ENCODE results near the gene ECE1. TPM values are rescaled to one million over a fixed set of nuclear protein-coding genes. Genes with fewer than 3 reads are reported as not detected.

ECE1 gene
- total and polyA plus RNA-seq, 3 experiments from 2014 or later = 41.5 to 88.4 (median 78.2) TPM

DNA sequence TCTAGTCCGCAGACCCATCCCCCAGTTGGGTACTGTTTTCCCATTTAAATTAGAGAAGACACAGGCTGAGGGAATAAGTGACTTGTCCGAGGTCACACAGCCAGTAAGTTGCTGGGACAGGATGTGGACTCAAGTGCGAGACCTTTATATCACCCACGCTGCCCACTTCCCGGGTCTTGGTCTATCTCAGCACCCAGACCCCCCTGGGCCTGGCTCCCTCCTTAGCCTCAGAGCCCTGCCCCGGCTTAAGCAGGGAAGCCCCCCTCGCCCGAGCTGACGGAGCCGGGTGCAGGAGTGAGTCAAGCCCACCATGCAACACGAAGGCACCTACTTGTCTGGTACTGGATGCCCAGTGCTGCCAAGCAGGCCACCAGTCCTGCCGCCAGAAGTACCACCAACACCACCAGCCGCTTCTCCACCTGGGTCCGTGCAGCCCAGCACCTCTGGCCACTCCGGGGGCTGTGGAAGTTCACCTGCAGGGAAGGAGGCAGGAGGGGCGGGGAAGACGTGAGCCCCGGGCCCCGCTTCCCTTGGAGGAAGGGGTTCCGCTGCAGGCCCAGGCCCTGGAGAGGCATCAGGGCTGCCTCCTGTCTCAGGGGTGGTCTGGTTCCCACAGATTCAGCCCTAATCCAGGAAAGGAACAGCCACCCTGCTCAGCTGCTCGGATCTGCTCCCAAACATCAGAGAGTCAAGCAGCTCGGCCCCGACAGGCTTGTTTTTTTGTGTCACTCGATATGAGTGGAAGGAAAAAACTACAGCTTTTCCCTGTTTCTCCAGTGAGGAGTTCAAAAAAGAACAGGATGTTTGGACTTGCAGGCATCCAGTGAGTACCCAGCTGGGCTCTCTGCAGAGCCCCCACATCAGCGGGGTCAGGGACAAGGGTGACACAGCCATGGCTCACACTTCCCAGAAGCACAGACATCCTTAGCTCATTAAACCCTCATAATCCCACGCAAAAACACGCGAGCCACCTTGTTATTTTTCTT, 11.1 kb downstream of the ECE1 start:
- Mint-ChIP-seq H3K36me3 (peaks cover 6 to 43% (median 9%) of the 10 kb centered on the region in 3 donors), H3K4me3 (peak overlapping the region; percentile 50 to 84 (median 73)), H3K27ac (peak overlapping the region; percentile 66 to 97 (median 94)), H3K9me3 (no peaks in the 10 kb centered on the region), H3K4me1 (peaks cover 42 to 62% (median 49%) of the 10 kb centered on the region in 3 donors), H3K27me3 (no peaks in the 10 kb centered on the region)
- ChIA-PET CTCF (interaction anchor here (0.9 to 3.0 kb wide), 8 partner anchors 9 to 89 kb away, joined by 3 to 41 read pairs (median 6); partner anchors contain the start of gene ECE1), POLR2A (interaction anchor here (1.2 to 3.0 kb wide), 3 partner anchors 8 to 56 kb away, joined by 4 to 22 read pairs (median 6); no protein-coding TSS in a partner anchor)
- peak in 3 of 5 donors; percentile 17 to 60 (median 34) for DNase-seq
- no peaks in the 10 kb centered on the region for H3K9me3 ChIP-seq (ENCODE audit: low read length)
- no peaks in the 10 kb centered on the region for H3K27me3 ChIP-seq (ENCODE audit: insufficient read depth, low read length, poor library complexity, severe bottlenecking)
- peak overlapping the region; percentile 33 for H3K4me3 ChIP-seq (ENCODE audit: low read length)
- no peak overlapping the region for H3K27ac ChIP-seq (ENCODE audit: low read depth, low read length)
- H3K4me1 ChIP-seq (ENCODE audit: insufficient read depth, low read length) = peaks cover 33% of the 10 kb centered on the region
- H3K36me3 ChIP-seq (ENCODE audit: insufficient read depth, low read length) = no peaks in the 10 kb centered on the region

GRCh38 chr1:21278208-21278859, 11.9 kb downstream of the ECE1 start:
- Mint-ChIP-seq H3K36me3 (peaks cover 6 to 44% (median 9%) of the 10 kb centered on the region in 3 donors), H3K27ac (peak overlapping the region in 7 of 8 donors; percentile 30 to 93 (median 80)), H3K9me3 (no peaks in the 10 kb centered on the region), H3K4me1 (peaks cover 41 to 56% (median 52%) of the 10 kb centered on the region in 3 donors), H3K27me3 (no peaks in the 10 kb centered on the region), H3K4me3 (peak overlapping the region in 2 of 7 donors; percentile 50 to 53)
- H3K9me3 ChIP-seq (ENCODE audit: low read length) = no peaks in the 10 kb centered on the region
- H3K27me3 ChIP-seq (ENCODE audit: insufficient read depth, low read length, poor library complexity, severe bottlenecking) = no peaks in the 10 kb centered on the region
- no peak for DNase-seq
- H3K36me3 ChIP-seq (ENCODE audit: insufficient read depth, low read length) = no peaks in the 10 kb centered on the region
- no peak overlapping the region for H3K27ac ChIP-seq (ENCODE audit: low read depth, low read length)
- peaks cover 28% of the 10 kb centered on the region for H3K4me1 ChIP-seq (ENCODE audit: insufficient read depth, low read length)
- H3K4me3 ChIP-seq (ENCODE audit: low read length) = no peak overlapping the region
- POLR2A ChIA-PET = interaction anchor here (3.0 kb wide), 1 partner anchor 16 kb away, joined by 22 read pairs; no protein-coding TSS in a partner anchor
- CTCF ChIA-PET = interaction anchor here (2.1 to 3.0 kb wide), 3 partner anchors 8 to 90 kb away, joined by 7 to 41 read pairs (median 11); no protein-coding TSS in a partner anchor

- Histone ChIP-seq H3K27me3 (ENCODE audit: insufficient read depth, low read length, poor library complexity, severe bottlenecking) (no peaks in the 10 kb centered on the region), H3K9me3 (ENCODE audit: low read length) (no peaks in the 10 kb centered on the region), H3K36me3 (ENCODE audit: insufficient read depth, low read length) (no peaks in the 10 kb centered on the region), H3K27ac (ENCODE audit: low read depth, low read length) (no peak overlapping the region), H3K4me1 (ENCODE audit: insufficient read depth, low read length) (peaks cover 28% of the 10 kb centered on the region), H3K4me3 (ENCODE audit: low read length) (no peak overlapping the region)
- DNase-seq = no peak
- Mint-ChIP-seq H3K27me3 (no peaks in the 10 kb centered on the region), H3K36me3 (peaks cover 6 to 52% (median 10%) of the 10 kb centered on the region in 3 donors), H3K4me1 (peaks cover 38 to 52% (median 51%) of the 10 kb centered on the region in 3 donors), H3K9me3 (no peaks in the 10 kb centered on the region), H3K4me3 (no peak overlapping the region), H3K27ac (peak overlapping the region in 6 of 8 donors; percentile 19 to 93 (median 60))
- ChIA-PET CTCF (interaction anchor here (1.2 to 2.6 kb wide), 3 partner anchors 19 to 91 kb away, joined by 4 to 11 read pairs (median 5); no protein-coding TSS in a partner anchor), POLR2A (no interaction called here)
Measured at GRCh38 chr1:21277180-21277579, 13.1 kb downstream of the ECE1 start.

DNA sequence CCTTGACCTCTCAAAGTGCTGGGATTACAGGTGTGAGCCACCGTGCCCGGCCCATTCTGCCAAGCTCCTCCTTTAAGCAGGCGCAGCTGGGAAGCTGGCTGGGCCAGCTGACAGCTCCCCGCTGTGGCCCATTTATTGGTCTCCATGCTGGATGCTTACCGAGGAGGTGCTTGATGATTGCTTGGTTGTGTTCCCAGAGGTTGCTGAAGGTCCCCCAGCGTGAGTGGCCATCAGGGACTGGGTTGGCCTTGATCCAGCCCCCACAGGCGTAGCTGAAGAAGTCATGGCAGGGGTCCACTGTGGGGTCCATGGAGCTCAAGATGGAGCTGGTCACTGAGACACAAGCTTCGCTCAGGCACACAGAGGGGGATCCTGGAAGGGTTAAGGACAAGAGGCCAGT, 17.7 kb downstream of the ECE1 start:
- DNase-seq = no peak
- peaks cover 11 to 87% (median 23%) of the 10 kb centered on the region in 3 donors for H3K36me3 Mint-ChIP-seq
- ChIA-PET CTCF (interaction anchor here (1.0 to 7.2 kb wide), 7 partner anchors 11 to 94 kb away, joined by 3 to 76 read pairs (median 4); no protein-coding TSS in a partner anchor), POLR2A (no interaction called here)
- peak overlapping the region in 1 of 7 donors; percentile 72 for H3K4me3 Mint-ChIP-seq
- peak overlapping the region in 3 of 8 donors; percentile 64 to 77 (median 75) for H3K27ac Mint-ChIP-seq
- H3K27ac ChIP-seq (ENCODE audit: low read depth, low read length) = no peak overlapping the region
- no peaks in the 10 kb centered on the region for H3K9me3 ChIP-seq (ENCODE audit: low read length)
- no peaks in the 10 kb centered on the region for H3K27me3 ChIP-seq (ENCODE audit: insufficient read depth, low read length, poor library complexity, severe bottlenecking)
- H3K36me3 ChIP-seq (ENCODE audit: insufficient read depth, low read length) = peaks cover 27% of the 10 kb centered on the region
- no peak overlapping the region for H3K4me3 ChIP-seq (ENCODE audit: low read length)
- H3K4me1 ChIP-seq (ENCODE audit: insufficient read depth, low read length) = peaks cover 14% of the 10 kb centered on the region
- H3K27me3 Mint-ChIP-seq = no peaks in the 10 kb centered on the region
- no peaks in the 10 kb centered on the region for H3K9me3 Mint-ChIP-seq
- H3K4me1 Mint-ChIP-seq = peaks cover 15 to 39% (median 31%) of the 10 kb centered on the region in 3 donors

- H3K36me3 ChIP-seq (ENCODE audit: insufficient read depth, low read length) = peaks cover 29% of the 10 kb centered on the region
- no peak for DNase-seq
Measured at GRCh38 chr1:21271550-21271949, 18.7 kb downstream of the ECE1 start.

GRCh38 chr1:21270086-21270689, 20.1 kb downstream of the ECE1 start:
- H3K27me3 ChIP-seq (ENCODE audit: insufficient read depth, low read length, poor library complexity, severe bottlenecking) = no peaks in the 10 kb centered on the region
- Mint-ChIP-seq H3K4me1 (peaks cover 9 to 39% (median 31%) of the 10 kb centered on the region in 3 donors), H3K27me3 (no peaks in the 10 kb centered on the region), H3K36me3 (peaks cover 14 to 87% (median 24%) of the 10 kb centered on the region in 3 donors), H3K27ac (peak overlapping the region; percentile 19 to 94 (median 71)), H3K9me3 (no peaks in the 10 kb centered on the region), H3K4me3 (peak overlapping the region in 1 of 7 donors; percentile 70)
- H3K27ac ChIP-seq (ENCODE audit: low read depth, low read length) = no peak overlapping the region
- no peak overlapping the region for H3K4me3 ChIP-seq (ENCODE audit: low read length)
- no peaks in the 10 kb centered on the region for H3K9me3 ChIP-seq (ENCODE audit: low read length)
- H3K4me1 ChIP-seq (ENCODE audit: insufficient read depth, low read length) = peaks cover 19% of the 10 kb centered on the region
- peaks cover 29% of the 10 kb centered on the region for H3K36me3 ChIP-seq (ENCODE audit: insufficient read depth, low read length)
- peak; percentile 65 to 84 (median 73) for DNase-seq
- CTCF ChIA-PET = interaction anchor here (0.6 to 7.2 kb wide), 37 partner anchors 8 to 1199 kb away, joined by 3 to 76 read pairs (median 5); no protein-coding TSS in a partner anchor
- POLR2A ChIA-PET = interaction anchor here (0.5 to 1.4 kb wide), 7 partner anchors 10 to 84 kb away, joined by 3 to 6 read pairs (median 3); no protein-coding TSS in a partner anchor

More at GRCh38 chr1:21271550-21271949, 18.7 kb downstream of the ECE1 start:
- Mint-ChIP-seq H3K4me1 (peaks cover 11 to 39% (median 31%) of the 10 kb centered on the region in 3 donors), H3K27me3 (no peaks in the 10 kb centered on the region), H3K4me3 (no peak overlapping the region), H3K27ac (peak overlapping the region in 6 of 8 donors; percentile 19 to 66 (median 37)), H3K9me3 (no peaks in the 10 kb centered on the region), H3K36me3 (peaks cover 14 to 89% (median 24%) of the 10 kb centered on the region in 3 donors)
- Histone ChIP-seq H3K27me3 (ENCODE audit: insufficient read depth, low read length, poor library complexity, severe bottlenecking) (no peaks in the 10 kb centered on the region), H3K4me1 (ENCODE audit: insufficient read depth, low read length) (peaks cover 15% of the 10 kb centered on the region), H3K4me3 (ENCODE audit: low read length) (no peak overlapping the region), H3K9me3 (ENCODE audit: low read length) (no peaks in the 10 kb centered on the region), H3K27ac (ENCODE audit: low read depth, low read length) (no peak overlapping the region)
- POLR2A ChIA-PET = interaction anchor here (1.4 kb wide), 1 partner anchor 8 kb away, joined by 6 read pairs; no protein-coding TSS in a partner anchor
- CTCF ChIA-PET = interaction anchor here (1.0 to 7.2 kb wide), 10 partner anchors 8 to 95 kb away, joined by 3 to 76 read pairs (median 14); no protein-coding TSS in a partner anchor
